ENCODE data around the gene SDK1.

- no peak for TF ChIP-seq CTCF (IDR thresholded peaks at IDR 0.05)
- no peak for TF ChIP-seq POLR2A (IDR thresholded peaks at IDR 0.05)
These were observed 802.5 kb downstream of the SDK1 start for GRCh38 chr7:4103352-4104091.

All from vagina (tissue), 2 donors.